Lung (tissue), 12 donors: Measurements from ENCODE around the gene DNAH10. TPM values are rescaled to one million over a fixed set of nuclear protein-coding genes. Genes with fewer than 3 reads are reported as not detected.

Experiments used
- ATAC-seq: fragments of 200-7000 bp; cut with Tn5 transposase; one replicate; pipeline ENCODE4 v1.9.1; 2020; ENCODE audit warnings: moderate number of reproducible peaks; ENCODE audit not compliant: insufficient read depth, low FRiP score
- DNase-seq, 3 donors: peaks; one replicate each; pipeline ENCODE4 v3.0.0-alpha.2; 2013 to 2017
- H3K27ac ChIP-seq, 2 donors: one replicate each; pipeline ENCODE4 v1.5.1; 2013; ENCODE audit warnings: mild to moderate bottlenecking in 2 of 2, moderate library complexity in 2 of 2, control low read depth in 1 of 2, inconsistent platforms in 1 of 2, low read depth in 1 of 2, low read length in 1 of 2
- H3K27me3 ChIP-seq, 3 donors: one replicate each; pipeline ENCODE4 v1.5.1; 2013; ENCODE audit warnings: low read length in 2 of 3; ENCODE audit not compliant: control insufficient read depth in 3 of 3, insufficient read depth in 3 of 3
- H3K36me3 ChIP-seq, 4 donors: one replicate each; pipeline ENCODE4 v1.5.1; 2013; ENCODE audit warnings: low read length in 4 of 4, mild to moderate bottlenecking in 1 of 4, moderate library complexity in 1 of 4; ENCODE audit not compliant: control insufficient read depth in 4 of 4, insufficient read depth in 4 of 4
- H3K4me1 ChIP-seq, 5 donors: one replicate each; pipeline ENCODE4 v1.5.1; 2013; ENCODE audit warnings: low read length in 5 of 5, mild to moderate bottlenecking in 2 of 5, moderate library complexity in 1 of 5; ENCODE audit not compliant: control insufficient read depth in 5 of 5, insufficient read depth in 5 of 5
- H3K4me3 ChIP-seq: one replicate; pipeline ENCODE4 v1.5.1; 2013; ENCODE audit warnings: mild to moderate bottlenecking, control low read depth, moderate library complexity
- H3K9ac ChIP-seq, 2 donors: one replicate each; pipeline ENCODE4 v1.5.1; 2013; ENCODE audit warnings: low read length in 2 of 2, control low read depth in 1 of 2; ENCODE audit not compliant: insufficient read depth in 1 of 2
- H3K9me3 ChIP-seq, 4 donors: one replicate each; pipeline ENCODE4 v1.5.1; 2013; ENCODE audit warnings: low read length in 3 of 4, mild to moderate bottlenecking in 1 of 4, moderate library complexity in 1 of 4; ENCODE audit not compliant: control insufficient read depth in 4 of 4, insufficient read depth in 3 of 4
- CTCF ChIP-seq: IDR thresholded peaks from 2 replicates; pipeline ENCODE4 v1.5.1; 2012; ENCODE audit warnings: mild to moderate bottlenecking; ENCODE audit errors: control extremely low read depth, extremely low read depth
- WGBS, 2 donors: extraction: QIAGEN DNeasy Blood & Tissue Kit; methylation state at CpG; one replicate each; pipeline ENCODE4 v1.1.7; 2013; 5-methylcytosine and 5-hydroxymethylcytosine counted together
- polyA plus RNA-seq, 2 donors: library from polyadenylated mRNA; stranded (reverse); fragments of 200-250 nt; gene quantifications; one replicate each; pipeline ENCODE4 v1.2.1, GENCODE V29; 2013
- total RNA-seq, 2 donors: library from RNA; depleted of rRNA in 1 of 2; stranded (reverse); fragments of >200 nt in 1 of 2; gene quantifications; one replicate each; pipeline ENCODE4 v1.2.1, GENCODE V29; 2014 to 2021
- donor health status: control.
- donor health status: control.
- donor health status: Bipolar disorder and iron deficiency.
- donor health status: healthy.
- donor health status: DM: yes; HTN: yes; CAD: no.

DNAH10 gene
- total and polyA plus RNA-seq, 4 donors, result 2.0 to 21.7 (median 9.1) TPM

DNA sequence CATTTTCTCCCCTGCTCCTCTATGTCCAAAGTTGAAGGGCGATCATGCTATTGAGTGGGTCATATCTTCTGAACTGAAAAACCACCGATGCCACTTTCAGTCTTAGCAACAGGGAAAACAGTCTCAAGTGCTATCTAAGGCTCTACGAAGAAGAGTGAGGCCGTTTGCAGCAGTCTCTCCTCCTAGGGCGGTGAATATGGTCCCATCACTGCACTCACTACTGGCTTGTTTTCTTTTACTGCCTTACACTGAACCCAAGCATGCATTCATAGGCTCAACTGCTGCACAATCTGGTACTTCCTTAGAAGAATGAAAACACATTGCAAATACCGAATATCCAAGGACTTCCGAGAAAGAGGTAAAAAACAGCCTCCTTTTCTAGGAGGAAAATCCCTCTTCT lies 92.1 kb downstream of the DNAH10 start:
- DNase-seq (no peak), ATAC-seq (no peak)
- no peak for TF ChIP-seq CTCF
- Histone ChIP-seq H3K36me3 (no peaks in the 10 kb centered on the region), H3K27ac (no peak overlapping the region), H3K4me1 (no peaks in the 10 kb centered on the region), H3K27me3 (peaks cover 0 to 3% (median 0%) of the 10 kb centered on the region in 3 donors), H3K9me3 (no peaks in the 10 kb centered on the region), H3K9ac (no peak overlapping the region), H3K4me3 (no peak overlapping the region)
- 63 to 69% methylated on average over 7 of the region's 7 CpGs for WGBS, 2 donors

GRCh38 chr12:123854918-123855317 lies 92.8 kb downstream of the DNAH10 start:
- Histone ChIP-seq H3K4me1 (no peaks in the 10 kb centered on the region), H3K27ac (no peak overlapping the region), H3K9ac (no peak overlapping the region), H3K27me3 (peaks cover 0 to 3% (median 0%) of the 10 kb centered on the region in 3 donors), H3K9me3 (no peaks in the 10 kb centered on the region), H3K36me3 (no peaks in the 10 kb centered on the region), H3K4me3 (no peak overlapping the region)
- TF ChIP-seq CTCF, result no peak
- DNase-seq (no peak), ATAC-seq (no peak)
- 38 to 43% methylated on average over 6 of the region's 6 CpGs for WGBS, 2 donors

GRCh38 chr12:123856681-123857080 lies 94.6 kb downstream of the DNAH10 start:
- no peak for TF ChIP-seq CTCF

GRCh38 chr12:123858176-123858575 lies 96.1 kb downstream of the DNAH10 start:
- 86 to 87% methylated on average over 9 of the region's 9 CpGs for WGBS, 2 donors
- Histone ChIP-seq H3K27ac (no peak overlapping the region), H3K4me3 (no peak overlapping the region), H3K4me1 (no peaks in the 10 kb centered on the region), H3K9me3 (no peaks in the 10 kb centered on the region), H3K27me3 (peaks cover 0 to 3% (median 0%) of the 10 kb centered on the region in 3 donors), H3K9ac (no peak overlapping the region), H3K36me3 (no peaks in the 10 kb centered on the region)
- no peak for ATAC-seq
- DNase-seq, result no peak
- no peak for TF ChIP-seq CTCF

More at GRCh38 chr12:123856681-123857080, 94.6 kb downstream of the DNAH10 start:
- no peak overlapping the region for H3K4me3 ChIP-seq
- H3K9me3 ChIP-seq, result no peaks in the 10 kb centered on the region
- H3K27me3 ChIP-seq, result peaks cover 0 to 3% (median 0%) of the 10 kb centered on the region in 3 donors
- WGBS, 2 donors, result 32 to 78% methylated on average over 1 of the region's 1 CpG
- H3K9ac ChIP-seq, result no peak overlapping the region
- H3K4me1 ChIP-seq, result no peaks in the 10 kb centered on the region
- no peaks in the 10 kb centered on the region for H3K36me3 ChIP-seq
- DNase-seq, result no peak
- ATAC-seq, result no peak
- H3K27ac ChIP-seq, result no peak overlapping the region
